IMR-90 (cell line): ENCODE measurements around the gene SCP2D1. TPM values are rescaled to one million over a fixed set of nuclear protein-coding genes. Genes with fewer than 3 reads are reported as not detected.

Source experiments
- ATAC-seq: fragments of 200-7000 bp; cut with Tn5 transposase; 2 replicates; pipeline ENCODE4 v1.9.1; 2020; ENCODE audit warnings: low read depth, mild to moderate bottlenecking, moderate library complexity
- BruUV-seq: library from RNA; stranded (reverse); fragments of 400-500 nt; replicated peaks from 2 replicates; lab custom pipeline; 2021; lab: Mats Ljungman, UMichigan
- CTCF ChIA-PET: fragments of 300-600 bp; formaldehyde crosslinking; extraction: SDS; loops from one replicate; lab custom pipeline; 2021; ENCODE audit warnings: antibody characterized with exemption; lab: Yijun Ruan, JAX
- POLR2A ChIA-PET: fragments of 300-600 bp; sonication (Branson Sonifier 250); formaldehyde crosslinking; loops from one replicate; lab custom pipeline; 2022; ENCODE audit warnings: antibody characterized with exemption; ENCODE audit not compliant: unreplicated experiment; lab: Charles Lee
- DNase-seq: peaks from one replicate; pipeline ENCODE4 v3.0.0; 2013
- H2AFZ ChIP-seq: replicated peaks from 2 replicates; pipeline ENCODE3; 2013; ENCODE audit warnings: low read length, mild to moderate bottlenecking; ENCODE audit not compliant: poor library complexity
- H2AK5ac ChIP-seq: 2 replicates; pipeline ENCODE4 v1.6.1; 2013; ENCODE audit warnings: low read depth, low read length, inconsistent platforms
- H2AK9ac ChIP-seq: replicated peaks from 2 replicates; pipeline ENCODE3; 2013; ENCODE audit warnings: mild to moderate bottlenecking, low read depth, low read length, moderate library complexity; ENCODE audit not compliant: poor library complexity
- H2BK120ac ChIP-seq: 2 replicates; pipeline ENCODE4 v1.6.1; 2013; ENCODE audit warnings: low read depth, low read length, inconsistent platforms
- H2BK15ac ChIP-seq: 3 replicates; pipeline ENCODE4 v1.6.1; 2013; ENCODE audit warnings: low read depth, low read length, inconsistent platforms
- H2BK20ac ChIP-seq: 2 replicates; pipeline ENCODE4 v1.6.1; 2013; ENCODE audit warnings: low read depth, mild to moderate bottlenecking, inconsistent platforms, low read length, moderate library complexity
- H2BK5ac ChIP-seq: 2 replicates; pipeline ENCODE4 v1.6.1; 2013; ENCODE audit warnings: mild to moderate bottlenecking, low read depth, low read length, inconsistent platforms; ENCODE audit not compliant: poor library complexity, severe bottlenecking
- H3K14ac ChIP-seq: replicated peaks from 2 replicates; pipeline ENCODE4 v1.6.1; 2013; ENCODE audit warnings: low read depth, low read length, inconsistent platforms
- H3K18ac ChIP-seq: 2 replicates; pipeline ENCODE4 v1.6.1; 2013; ENCODE audit warnings: low read depth, low read length, control low read depth
- H3K23ac ChIP-seq: 2 replicates; pipeline ENCODE4 v1.6.1; 2013; ENCODE audit warnings: low read depth, low read length, inconsistent platforms
- H3K27ac ChIP-seq: 2 replicates; pipeline ENCODE4 v1.5.1; 2013; ENCODE audit warnings: mild to moderate bottlenecking, control low read depth, low read length; ENCODE audit not compliant: insufficient read depth
- H3K27me3 ChIP-seq: 2 replicates; pipeline ENCODE4 v1.6.1; 2013; ENCODE audit warnings: low read length; ENCODE audit not compliant: control insufficient read depth, insufficient read depth
- H3K36me3 ChIP-seq: 2 replicates; pipeline ENCODE4 v1.6.1; 2013; ENCODE audit warnings: low read length, mixed read lengths; ENCODE audit not compliant: control insufficient read depth, insufficient read depth
- H3K4ac ChIP-seq: 2 replicates; pipeline ENCODE4 v1.6.1; 2013; ENCODE audit warnings: low read depth, low read length, inconsistent platforms
- H3K4me1 ChIP-seq: 2 replicates; pipeline ENCODE4 v1.6.1; 2013; ENCODE audit warnings: low read length, mixed read lengths; ENCODE audit not compliant: control insufficient read depth, insufficient read depth
- H3K4me2 ChIP-seq: 2 replicates; pipeline ENCODE4 v1.6.1; 2013; ENCODE audit warnings: low read depth, mild to moderate bottlenecking, control low read depth, low read length, moderate library complexity
- H3K4me3 ChIP-seq: 2 replicates; pipeline ENCODE4 v1.5.1; 2013; ENCODE audit warnings: low read depth, mild to moderate bottlenecking, control low read depth, low read length, moderate library complexity; ENCODE audit not compliant: insufficient read depth
- H3K56ac ChIP-seq: 2 replicates; pipeline ENCODE4 v1.6.1; 2013; ENCODE audit warnings: low read length, inconsistent platforms; ENCODE audit not compliant: insufficient read depth; ENCODE audit errors: extremely low read depth
- H3K79me1 ChIP-seq, 2 experiments: 2 replicates each; pipeline ENCODE4 v1.6.1; 2013; ENCODE audit warnings: low read length in 2 of 2, inconsistent platforms in 1 of 2, low read depth in 1 of 2
- H3K9ac ChIP-seq: 2 replicates; pipeline ENCODE4 v1.6.1; 2013; ENCODE audit warnings: low read depth, low read length, control low read depth
- H3K9me1 ChIP-seq: 2 replicates; pipeline ENCODE4 v1.6.1; 2013; ENCODE audit warnings: low read length, inconsistent platforms; ENCODE audit not compliant: insufficient read depth
- H3K9me3 ChIP-seq: 2 replicates; pipeline ENCODE4 v1.6.1; 2013; ENCODE audit warnings: low read length; ENCODE audit not compliant: control insufficient read depth, insufficient read depth
- H4K20me1 ChIP-seq: 2 replicates; pipeline ENCODE4 v1.6.1; 2013; ENCODE audit warnings: low read length, inconsistent platforms; ENCODE audit not compliant: insufficient read depth
- H4K5ac ChIP-seq: 2 replicates; pipeline ENCODE4 v1.6.1; 2013; ENCODE audit warnings: mild to moderate bottlenecking, low read depth, low read length, control low read depth
- H4K8ac ChIP-seq, 2 experiments: 2 replicates each; pipeline ENCODE4 v1.6.1; 2013; ENCODE audit warnings: low read depth in 2 of 2, low read length in 2 of 2, control low read depth in 1 of 2, inconsistent platforms in 1 of 2
- H4K91ac ChIP-seq: 2 replicates; pipeline ENCODE4 v1.6.1; 2013; ENCODE audit warnings: low read depth, low read length, inconsistent platforms; ENCODE audit not compliant: insufficient read depth
- BHLHE40 ChIP-seq: fragments of 150-350 bp; IDR thresholded peaks from 2 replicates; pipeline ENCODE4 v1.6.1; 2016; ENCODE audit warnings: mild to moderate bottlenecking, low read depth, low read length
- CEBPB ChIP-seq: IDR thresholded peaks from 2 replicates; pipeline ENCODE4 v1.6.1; 2012; ENCODE audit warnings: low read depth, low read length, improper control_type of control experiment
- CHD1 ChIP-seq: IDR thresholded peaks from 2 replicates; pipeline ENCODE4 v1.6.1; 2012; ENCODE audit warnings: low read depth, low read length, improper control_type of control experiment
- CTCF ChIP-seq: conservative IDR thresholded peaks from 2 replicates; pipeline ENCODE4 v1.5.1; 2012; ENCODE audit warnings: mild to moderate bottlenecking, low read depth, low read length, improper control_type of control experiment
- ELK1 ChIP-seq: fragments of 150-350 bp; IDR thresholded peaks from 2 replicates; pipeline ENCODE4 v1.6.1; 2016; ENCODE audit warnings: low read depth, mild to moderate bottlenecking, low read length, moderate library complexity, borderline replicate concordance
- FOS ChIP-seq: fragments of 150-350 bp; IDR thresholded peaks from 2 replicates; pipeline ENCODE4 v1.6.1; 2016; ENCODE audit warnings: low read depth, low read length
- MAFK ChIP-seq: IDR thresholded peaks from 2 replicates; pipeline ENCODE4 v1.6.1; 2012; ENCODE audit warnings: low read depth, low read length, improper control_type of control experiment
- MAZ ChIP-seq: IDR thresholded peaks from 2 replicates; pipeline ENCODE4 v1.6.1; 2012; ENCODE audit warnings: low read depth, mild to moderate bottlenecking, low read length, improper control_type of control experiment, moderate library complexity, borderline replicate concordance
- MXI1 ChIP-seq: IDR thresholded peaks from 2 replicates; pipeline ENCODE4 v1.6.1; 2012; ENCODE audit warnings: low read depth, mild to moderate bottlenecking, low read length, moderate library complexity, borderline replicate concordance
- NFE2L2 ChIP-seq: fragments of 150-350 bp; IDR thresholded peaks from 2 replicates; pipeline ENCODE4 v1.6.1; 2016; ENCODE audit warnings: low read depth, mild to moderate bottlenecking, low read length
- POLR2A ChIP-seq: IDR thresholded peaks from 2 replicates; pipeline ENCODE4 v1.6.1; 2012; ENCODE audit warnings: mild to moderate bottlenecking, low read depth, low read length
- RAD21 ChIP-seq: IDR thresholded peaks from 2 replicates; pipeline ENCODE4 v1.6.1; 2012; ENCODE audit warnings: low read length, improper control_type of control experiment
- RCOR1 ChIP-seq: IDR thresholded peaks from 2 replicates; pipeline ENCODE4 v1.6.1; 2012; ENCODE audit warnings: mild to moderate bottlenecking, low read length, improper control_type of control experiment; ENCODE audit not compliant: insufficient replicate concordance
- RFX5 ChIP-seq: IDR thresholded peaks from 2 replicates; pipeline ENCODE4 v1.8.0; 2012; ENCODE audit warnings: low read depth, mild to moderate bottlenecking, low read length, moderate library complexity
- SMC3 ChIP-seq: fragments of 150-350 bp; IDR thresholded peaks from 2 replicates; pipeline ENCODE4 v1.6.1; 2016; ENCODE audit warnings: low read depth, mild to moderate bottlenecking, antibody characterized with exemption, low read length, moderate library complexity
- USF2 ChIP-seq: fragments of 150-350 bp; IDR thresholded peaks from 2 replicates; pipeline ENCODE4 v1.6.1; 2017; ENCODE audit warnings: mild to moderate bottlenecking, antibody characterized with exemption, low read length, low read depth
- WGBS, 2 experiments: methylation state at CpG; one replicate each; pipeline versions ENCODE4 v1.1.5 to v1.1.7; 2013; ENCODE audit warnings: missing lambda C conversion rate in 2 of 2; ENCODE audit not compliant: insufficient read length in 1 of 2; ENCODE audit errors: extremely low coverage in 2 of 2; 5-methylcytosine and 5-hydroxymethylcytosine counted together
- dilution Hi-C: fragments of 300-500 bp; cut with HindIII; formaldehyde crosslinking; loops from one replicate; pipeline ENCODE4 v1.14.3; 2018; ENCODE audit warnings: low sequenced_read_pairs; ENCODE audit not compliant: unreplicated experiment
- in situ Hi-C: fragments of 300-500 bp; cut with MboI; formaldehyde crosslinking; loops from 3 replicates; pipeline ENCODE4 v1.14.3; 2019; ENCODE audit warnings: low sequenced_read_pairs, inconsistent platforms, mixed read lengths
- intact Hi-C: fragments of 100-400 bp; cut with micrococcal nuclease; formaldehyde crosslinking; loops from 2 replicates; pipeline ENCODE4 v1.10.0; 2022
- polyA plus RNA-seq, 3 experiments: library from polyadenylated mRNA; depleted of rRNA; stranded (reverse); fragments of >200 nt; gene quantifications; 2 replicates each; pipeline ENCODE4 v1.2.3, GENCODE V29; 2012; ENCODE audit warnings: low replicate concordance in 1 of 3
- total RNA-seq: library from RNA; depleted of rRNA; stranded (reverse); fragments of >200 nt; gene quantifications from 2 replicates; pipeline ENCODE4 v1.2.3, GENCODE V29; 2012

The SCP2D1 gene
- total and polyA plus RNA-seq, 2 of the 4 experiments (the other 2 are of a cell fraction), result not detected

GRCh38 chr20:18852318-18852717 is 38.7 kb downstream of the SCP2D1 start:
- no peak overlapping the region for H3K4me3 ChIP-seq
- TF ChIP-seq NFE2L2 (no peak), SMC3 (no peak), CEBPB (no peak), MXI1 (no peak), POLR2A (no peak), CHD1 (no peak), RAD21 (no peak), USF2 (no peak), ELK1 (no peak), MAZ (no peak), MAFK (no peak), CTCF (no peak), RFX5 (no peak), BHLHE40 (no peak), FOS (no peak), RCOR1 (no peak)

More at GRCh38 chr20:18852318-18852717, 38.7 kb downstream of the SCP2D1 start:
- BruUV-seq, result no TSS peak
- no peaks in the 10 kb centered on the region for H3K36me3 ChIP-seq
- no peak overlapping the region for H4K5ac ChIP-seq
- H3K4me1 ChIP-seq, result no peaks in the 10 kb centered on the region
- H3K23ac ChIP-seq, result no peak overlapping the region
- WGBS, 2 experiments, result 60% methylated on average over 1 of the region's 3 CpGs; no CpG with 5 or more reads in 1 of the 2 experiments
- ChIA-PET CTCF (interaction anchor here (1.6 kb wide), 1 partner anchor 220 kb away, joined by 4 read pairs; no protein-coding TSS in a partner anchor), POLR2A (no interaction called here)
- no peak overlapping the region for H3K4me2 ChIP-seq
- intact Hi-C loops (no loop called here), dilution Hi-C loops (no loop called here), in situ Hi-C loops (no loop called here)
- DNase-seq (no peak), ATAC-seq (no peak)
- H2BK15ac ChIP-seq, result no peak overlapping the region
- no peaks in the 10 kb centered on the region for H3K27me3 ChIP-seq
- H3K18ac ChIP-seq, result no peak overlapping the region
- H3K27ac ChIP-seq, result no peak overlapping the region
- no peak overlapping the region for H3K56ac ChIP-seq
- H2AK9ac ChIP-seq, result no peak overlapping the region
- no peak overlapping the region for H2AK5ac ChIP-seq
- no peaks in the 10 kb centered on the region for H3K79me1 ChIP-seq
- no peaks in the 10 kb centered on the region for H3K9me3 ChIP-seq
- H2AFZ ChIP-seq, result no peak overlapping the region
- no peak overlapping the region for H2BK20ac ChIP-seq
- H4K20me1 ChIP-seq, result no peaks in the 10 kb centered on the region
- H2BK5ac ChIP-seq, result no peak overlapping the region
- H3K14ac ChIP-seq, result no peak overlapping the region
- no peak overlapping the region for H4K8ac ChIP-seq
- no peak overlapping the region for H2BK120ac ChIP-seq
- no peak overlapping the region for H3K9ac ChIP-seq
- H3K9me1 ChIP-seq, result no peaks in the 10 kb centered on the region
- H3K4ac ChIP-seq, result no peak overlapping the region
- H4K91ac ChIP-seq, result no peak overlapping the region
